Mammary epithelial cell (primary cell): ENCODE results near the gene HS3ST2.

Source experiments
- CTCF ChIP-seq, 2 donors: IDR thresholded peaks in 1 of 2; conservative IDR thresholded peaks in 1 of 2; 2 replicates each; pipeline ENCODE4 v1.5.1; 2011 to 2012; ENCODE audit warnings: inconsistent platforms in 2 of 2, low read length in 2 of 2, mild to moderate bottlenecking in 2 of 2, control low read depth in 1 of 2, low read depth in 1 of 2; ENCODE audit not compliant: insufficient read depth in 1 of 2; ENCODE audit errors: extremely low read depth in 1 of 2
- EZH2 ChIP-seq: IDR thresholded peaks from 2 replicates; pipeline ENCODE4 v1.6.1; 2012; ENCODE audit warnings: low read length, inconsistent platforms, borderline replicate concordance

GRCh38 chr16:22945361-22945760 is 131.4 kb downstream of the HS3ST2 start:
- TF ChIP-seq CTCF (conservative IDR thresholded peaks at IDR 0.05 in 1 of 2, IDR thresholded peaks at IDR 0.05 in 1 of 2; ENCODE audit: extremely low read depth in 1 of 2, insufficient read depth in 1 of 2, low read depth in 1 of 2, low read length in 2 of 2) = no peak
- no peak for TF ChIP-seq EZH2
